ENCODE results near the gene OR52K2. TPM values are rescaled to one million over a fixed set of nuclear protein-coding genes. Genes with fewer than 3 reads are reported as not detected.

Gene OR52K2
- total RNA-seq, 1 donor from 2014 or later, result not detected

GRCh38 chr11:4465407-4465806, 16.3 kb downstream of the OR52K2 start:
- no peak for DNase-seq (ENCODE audit: low spot score)
- peaks cover 6% of the 10 kb centered on the region for H3K4me1 Mint-ChIP-seq (ENCODE audit: low read depth)
- no peak overlapping the region for H3K27ac Mint-ChIP-seq (ENCODE audit: unreplicated experiment)
- no peaks in the 10 kb centered on the region for H3K36me3 Mint-ChIP-seq (ENCODE audit: low read depth)
- H3K4me3 Mint-ChIP-seq (ENCODE audit: unreplicated experiment), result no peak overlapping the region
- peaks cover 17% of the 10 kb centered on the region for H3K9me3 Mint-ChIP-seq (ENCODE audit: low read depth)
- peaks cover 12% of the 10 kb centered on the region for H3K27me3 Mint-ChIP-seq (ENCODE audit: low read depth)
- TF ChIP-seq CTCF (IDR thresholded peaks at IDR 0.05), result no peak

- Mint-ChIP-seq H3K36me3 (ENCODE audit: low read depth) (no peaks in the 10 kb centered on the region), H3K4me3 (ENCODE audit: unreplicated experiment) (no peak overlapping the region), H3K4me1 (ENCODE audit: low read depth) (peaks cover 6% of the 10 kb centered on the region), H3K27me3 (ENCODE audit: low read depth) (peaks cover 18% of the 10 kb centered on the region), H3K9me3 (ENCODE audit: low read depth) (peaks cover 17% of the 10 kb centered on the region), H3K27ac (ENCODE audit: unreplicated experiment) (no peak overlapping the region)
- TF ChIP-seq CTCF (IDR thresholded peaks at IDR 0.05), result no peak
- DNase-seq (ENCODE audit: low spot score), result no peak
Observed at GRCh38 chr11:4466131-4466870, 17.2 kb downstream of the OR52K2 start.

GRCh38 chr11:4466871-4467442, 17.9 kb downstream of the OR52K2 start:
- no peak overlapping the region for H3K4me3 Mint-ChIP-seq (ENCODE audit: unreplicated experiment)
- H3K27me3 Mint-ChIP-seq (ENCODE audit: low read depth), result peaks cover 24% of the 10 kb centered on the region
- peaks cover 6% of the 10 kb centered on the region for H3K4me1 Mint-ChIP-seq (ENCODE audit: low read depth)
- no peaks in the 10 kb centered on the region for H3K36me3 Mint-ChIP-seq (ENCODE audit: low read depth)
- DNase-seq (ENCODE audit: low spot score), result no peak
- no peak overlapping the region for H3K27ac Mint-ChIP-seq (ENCODE audit: unreplicated experiment)
- H3K9me3 Mint-ChIP-seq (ENCODE audit: low read depth), result peaks cover 17% of the 10 kb centered on the region
- no peak for TF ChIP-seq CTCF (IDR thresholded peaks at IDR 0.05)

- no peak for TF ChIP-seq CTCF (IDR thresholded peaks at IDR 0.05)
- Mint-ChIP-seq H3K36me3 (ENCODE audit: low read depth) (no peaks in the 10 kb centered on the region), H3K27ac (ENCODE audit: unreplicated experiment) (no peak overlapping the region), H3K9me3 (ENCODE audit: low read depth) (peaks cover 14% of the 10 kb centered on the region), H3K27me3 (ENCODE audit: low read depth) (peaks cover 33% of the 10 kb centered on the region), H3K4me3 (ENCODE audit: unreplicated experiment) (no peak overlapping the region), H3K4me1 (ENCODE audit: low read depth) (peaks cover 6% of the 10 kb centered on the region)
- no peak for DNase-seq (ENCODE audit: low spot score)
Observed at GRCh38 chr11:4467811-4468606, 18.9 kb downstream of the OR52K2 start.

GRCh38 chr11:4479644-4480043, 30.5 kb downstream of the OR52K2 start:
- peaks cover 9% of the 10 kb centered on the region for H3K27me3 Mint-ChIP-seq (ENCODE audit: low read depth)
- TF ChIP-seq CTCF (IDR thresholded peaks at IDR 0.05), result no peak

More at GRCh38 chr11:4479644-4480043, 30.5 kb downstream of the OR52K2 start:
- no peak for DNase-seq (ENCODE audit: low spot score)
- Mint-ChIP-seq H3K27ac (ENCODE audit: unreplicated experiment) (no peak overlapping the region), H3K4me1 (ENCODE audit: low read depth) (peaks cover 7% of the 10 kb centered on the region), H3K36me3 (ENCODE audit: low read depth) (no peaks in the 10 kb centered on the region), H3K9me3 (ENCODE audit: low read depth) (no peaks in the 10 kb centered on the region), H3K4me3 (ENCODE audit: unreplicated experiment) (no peak overlapping the region)
